SK-N-MC (cell line): ENCODE results near the gene ABTB2.

Experiments used
- EZH2 ChIP-seq: fragments of 200-600 bp; sonication (generic); IDR thresholded peaks from one replicate; pipeline ENCODE4 v1.6.1; 2017; ENCODE audit warnings: antibody characterized with exemption
- POLR2AphosphoS5 ChIP-seq: IDR thresholded peaks from 2 replicates; pipeline ENCODE4 v1.6.1; 2012; ENCODE audit warnings: mild to moderate bottlenecking, low read depth, low read length, borderline replicate concordance

DNA sequence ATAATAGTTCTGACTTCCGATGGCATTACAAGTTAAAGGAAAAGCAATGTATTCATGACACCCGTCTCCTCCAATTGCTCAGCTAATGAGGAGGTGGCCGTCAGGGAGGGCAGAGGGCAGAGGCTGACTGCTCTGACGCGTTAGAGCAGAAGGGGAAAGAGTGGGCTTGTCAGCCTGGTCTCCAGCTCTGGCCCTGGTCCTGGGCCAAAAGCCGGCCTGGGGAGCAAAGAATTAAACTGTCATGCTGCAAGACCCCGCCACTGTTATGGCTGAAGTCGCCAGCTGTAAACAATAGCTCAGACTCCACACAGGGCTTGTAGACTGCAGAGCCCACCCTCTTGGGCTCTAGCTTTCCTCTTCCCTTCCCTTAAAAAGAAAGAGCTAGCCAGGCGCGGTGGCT is 132.7 kb downstream of the ABTB2 start:
- TF ChIP-seq EZH2 (no peak), POLR2AphosphoS5 (no peak)
